IPS-NIHi7 (cell line): ENCODE measurements around the gene POU4F3.

Experiments used
- DNase-seq: peaks from one replicate; pipeline ENCODE4 v3.0.0; 2012; ENCODE audit warnings: mixed read lengths; ENCODE audit errors: extremely low spot score

Gene POU4F3

DNA sequence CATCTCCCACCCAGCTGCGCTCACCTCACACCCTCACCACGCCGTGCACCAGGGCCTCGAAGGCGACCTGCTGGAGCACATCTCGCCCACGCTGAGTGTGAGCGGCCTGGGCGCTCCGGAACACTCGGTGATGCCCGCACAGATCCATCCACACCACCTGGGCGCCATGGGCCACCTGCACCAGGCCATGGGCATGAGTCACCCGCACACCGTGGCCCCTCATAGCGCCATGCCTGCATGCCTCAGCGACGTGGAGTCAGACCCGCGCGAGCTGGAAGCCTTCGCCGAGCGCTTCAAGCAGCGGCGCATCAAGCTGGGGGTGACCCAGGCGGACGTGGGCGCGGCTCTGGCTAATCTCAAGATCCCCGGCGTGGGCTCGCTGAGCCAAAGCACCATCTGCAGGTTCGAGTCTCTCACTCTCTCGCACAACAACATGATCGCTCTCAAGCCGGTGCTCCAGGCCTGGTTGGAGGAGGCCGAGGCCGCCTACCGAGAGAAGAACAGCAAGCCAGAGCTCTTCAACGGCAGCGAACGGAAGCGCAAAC lies 1.1 kb downstream of the POU4F3 start:
- DNase-seq = no peak

DNA sequence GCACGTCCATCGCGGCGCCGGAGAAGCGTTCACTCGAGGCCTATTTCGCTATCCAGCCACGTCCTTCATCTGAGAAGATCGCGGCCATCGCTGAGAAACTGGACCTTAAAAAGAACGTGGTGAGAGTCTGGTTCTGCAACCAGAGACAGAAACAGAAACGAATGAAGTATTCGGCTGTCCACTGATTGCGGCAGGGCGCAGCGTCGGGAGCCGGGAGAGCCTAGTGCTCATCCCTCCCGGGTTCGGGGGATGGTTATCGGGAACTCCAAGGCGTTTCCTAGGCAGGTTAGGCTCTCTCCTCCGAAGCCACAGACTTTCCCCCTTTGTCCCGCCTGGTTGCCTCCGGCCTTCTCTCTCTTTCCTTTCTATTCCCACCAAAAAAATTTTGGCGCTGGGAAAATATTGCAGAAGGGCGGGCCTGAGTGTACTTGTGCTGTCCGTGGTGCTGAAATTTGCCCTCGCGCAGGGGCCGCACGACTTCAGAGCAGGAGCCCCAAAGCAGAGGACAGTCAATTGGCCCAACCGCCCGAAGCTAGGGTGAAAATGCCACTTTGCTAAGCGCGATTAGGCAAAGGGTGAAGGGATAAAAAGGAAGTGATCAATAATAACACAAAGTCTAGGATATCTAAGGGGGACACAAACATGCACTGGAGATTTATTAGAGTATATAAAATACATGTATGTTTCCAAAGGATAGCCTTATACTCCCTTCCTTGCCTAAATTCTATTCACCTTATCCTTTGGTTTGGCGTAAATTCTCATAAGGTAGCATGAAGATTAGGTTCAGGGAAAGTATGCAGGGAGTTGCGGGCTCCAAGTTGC lies 1.8 kb downstream of the POU4F3 start:
- peak; percentile 73 for DNase-seq

DNA sequence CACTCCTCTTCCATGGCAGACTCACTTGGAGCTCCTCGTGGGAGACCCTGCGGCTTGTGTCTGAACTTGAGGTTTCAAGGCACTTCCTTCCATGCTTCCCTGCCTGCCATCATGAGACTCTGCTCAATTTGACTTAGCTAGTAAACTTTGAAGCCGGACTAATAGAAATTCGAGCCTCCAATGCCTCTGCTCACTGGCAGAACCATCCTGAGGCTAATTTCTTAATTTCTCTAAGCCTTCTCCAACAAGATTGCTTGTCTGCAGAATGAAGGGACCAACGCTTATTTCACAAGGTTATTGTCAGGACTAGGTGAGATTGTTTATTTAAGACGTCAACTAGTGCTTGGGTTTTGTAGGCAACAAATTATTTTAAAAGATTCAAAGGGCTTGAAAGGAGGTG lies 3.2 kb downstream of the POU4F3 start:
- DNase-seq = no peak

DNA sequence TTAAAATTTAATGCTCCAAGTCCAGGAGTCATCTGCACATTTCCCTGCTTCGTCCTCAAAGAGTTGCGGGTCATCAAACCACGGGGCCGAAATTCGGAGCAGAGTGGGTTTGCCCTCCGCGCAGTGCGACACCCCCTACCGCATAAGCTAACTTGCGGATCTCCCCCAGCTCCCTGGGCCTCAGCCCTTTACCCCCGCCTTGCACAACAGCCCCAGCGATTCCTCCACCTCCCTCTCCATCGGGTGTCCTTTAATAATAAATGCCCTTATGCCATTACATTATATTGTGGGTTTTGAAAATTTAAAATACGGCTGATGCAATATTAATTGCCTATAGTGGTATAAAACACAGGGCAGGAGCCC lies 3.9 kb downstream of the POU4F3 start:
- no peak for DNase-seq

DNA sequence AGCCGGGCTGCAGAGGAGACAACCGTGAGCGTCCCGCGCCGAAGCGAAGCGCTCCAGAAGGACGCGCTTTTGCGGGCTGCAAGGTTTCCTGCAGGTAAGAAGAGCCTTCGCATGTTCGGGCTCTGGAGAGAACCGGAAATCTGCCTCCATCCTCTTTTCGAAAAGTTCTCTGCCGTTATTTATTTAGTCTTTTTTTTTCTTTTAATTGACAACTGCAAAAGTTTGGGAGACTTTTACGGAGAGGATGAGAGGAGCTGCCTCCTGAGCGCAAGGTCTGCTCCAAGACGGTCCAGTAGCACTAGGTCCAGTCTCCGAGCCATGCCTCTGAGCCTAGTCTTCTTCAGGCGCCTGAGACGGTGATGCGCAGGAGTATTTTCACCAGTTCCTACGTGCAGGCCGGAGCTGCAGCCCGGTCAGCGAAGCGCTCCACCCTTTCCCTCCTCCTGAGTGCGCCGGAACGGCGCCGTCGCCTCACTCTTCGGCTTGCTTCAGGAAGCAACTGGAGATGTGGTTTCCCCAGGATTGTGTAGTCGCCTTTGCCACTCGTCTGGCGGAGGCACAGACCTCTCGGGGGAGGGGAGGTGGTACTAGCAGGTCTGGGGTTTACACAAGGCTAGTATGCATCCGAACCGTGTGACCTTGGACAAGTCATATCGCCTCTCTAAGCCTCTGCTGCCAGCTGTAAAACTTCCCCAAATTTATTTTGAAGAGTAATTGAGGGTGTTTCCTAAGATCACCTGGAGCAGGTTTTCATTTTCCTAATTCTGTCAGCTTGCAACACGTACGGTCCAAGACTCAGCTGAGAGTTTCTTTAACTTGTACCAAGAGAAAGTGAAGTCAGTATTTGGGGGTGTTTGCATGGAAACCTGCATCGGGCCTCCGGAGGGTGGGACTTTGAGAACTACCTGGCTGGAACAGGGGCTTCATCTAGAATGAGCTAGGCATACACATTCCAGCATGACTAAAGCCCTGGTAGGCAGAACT lies 4.5 kb downstream of the POU4F3 start:
- no peak for DNase-seq

DNA sequence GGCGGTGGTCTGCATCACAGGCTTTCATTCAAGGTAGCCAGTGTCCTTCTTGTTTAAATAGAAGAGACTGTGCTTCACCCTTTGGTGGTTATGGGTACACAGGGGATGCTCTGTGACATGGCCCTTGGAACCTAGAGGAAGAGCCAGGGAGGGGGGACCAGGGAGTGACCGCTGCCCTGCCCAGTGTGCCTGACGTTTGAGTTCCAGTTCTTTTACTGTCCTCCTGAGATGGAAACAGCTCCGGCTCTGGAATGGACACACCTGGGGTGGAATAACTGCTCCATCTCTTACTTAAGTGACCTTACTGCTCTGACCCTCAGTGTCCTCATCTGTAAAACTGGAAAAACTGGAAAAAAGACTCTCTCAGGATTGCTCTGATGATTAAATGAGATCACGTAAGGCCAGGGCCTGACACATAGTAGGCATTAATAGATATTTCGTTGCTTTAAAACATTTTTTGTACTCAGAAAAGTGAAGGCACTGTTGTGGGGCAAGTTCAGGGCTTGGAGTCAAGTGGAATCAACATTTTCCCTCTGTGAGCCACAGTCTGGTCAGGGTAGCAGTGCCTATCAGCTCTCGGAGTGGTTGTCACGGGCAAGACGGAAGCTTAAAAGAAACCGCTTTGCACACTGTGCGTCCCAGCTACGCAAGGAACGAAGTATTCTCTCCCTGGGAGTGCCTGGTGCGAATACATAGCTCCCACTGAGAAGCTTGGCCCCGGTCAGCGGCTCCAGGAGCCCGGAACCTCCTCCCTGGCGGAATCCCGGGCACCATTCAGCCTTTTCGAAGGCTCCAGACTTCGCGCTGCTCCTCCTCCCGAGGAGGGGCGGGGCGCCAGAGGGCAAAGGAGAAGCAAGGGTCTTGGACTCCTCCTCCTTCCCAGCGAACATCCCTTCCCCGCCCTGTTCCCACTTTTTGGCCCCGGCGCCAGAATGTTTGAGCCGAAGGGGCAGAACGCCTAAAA lies 5.8 kb downstream of the POU4F3 start:
- DNase-seq = peak; percentile 90

DNA sequence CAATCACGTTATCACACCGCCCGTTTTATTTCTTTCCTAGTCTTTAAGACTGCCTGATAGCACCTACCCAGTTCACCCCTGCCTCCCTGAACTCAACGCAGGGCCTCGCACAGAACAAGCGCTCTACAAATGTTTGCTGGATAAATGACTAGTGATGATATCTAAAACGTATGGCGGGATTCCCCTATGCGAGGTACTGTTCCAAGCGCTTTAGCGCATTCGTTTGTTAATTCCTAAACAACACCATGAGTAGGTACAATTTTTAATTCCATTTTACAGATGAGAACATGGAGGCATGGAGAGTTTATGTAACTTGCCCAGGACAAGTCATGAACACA lies 6.6 kb downstream of the POU4F3 start:
- DNase-seq = no peak

DNA sequence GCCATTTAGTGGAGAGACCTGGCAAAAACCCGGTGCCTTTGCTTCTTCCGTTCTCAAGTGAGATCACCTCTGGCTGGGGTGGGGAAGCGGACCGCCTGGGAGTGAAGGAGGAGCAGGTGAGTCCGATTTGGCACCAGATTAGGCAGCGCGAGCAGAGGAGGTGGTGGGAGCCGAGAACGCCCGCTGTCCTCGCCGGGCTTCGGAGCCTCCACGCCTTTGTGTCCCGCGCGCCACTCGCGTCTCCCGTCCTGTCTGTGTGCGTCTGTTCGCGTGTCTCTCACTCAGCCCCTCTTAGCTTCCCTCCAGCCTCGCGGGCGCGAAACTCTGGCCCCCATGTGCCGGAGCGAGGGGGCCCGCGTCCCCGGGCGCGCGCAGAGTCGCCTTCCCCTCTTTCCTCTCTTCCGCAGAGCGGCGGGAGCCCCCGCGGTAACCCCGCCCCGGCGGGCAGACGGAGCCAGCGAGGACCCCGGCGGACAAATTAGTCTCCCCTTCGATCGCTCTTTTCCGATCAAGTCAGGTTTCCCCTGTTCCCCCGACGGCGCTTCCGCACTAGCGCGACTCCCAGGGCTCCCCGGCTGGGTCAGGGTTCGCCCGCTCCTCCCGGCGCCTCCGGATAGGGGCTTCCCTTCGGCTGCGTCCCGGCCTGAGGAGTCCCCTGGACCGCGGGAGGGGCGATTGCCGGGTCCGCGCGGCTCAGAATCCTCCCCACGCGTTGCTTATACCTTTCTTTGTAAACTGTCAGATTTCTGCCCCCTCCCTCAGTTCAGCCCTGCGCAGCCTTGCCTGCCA lies 7.1 kb downstream of the POU4F3 start:
- DNase-seq = peak; percentile 48

DNA sequence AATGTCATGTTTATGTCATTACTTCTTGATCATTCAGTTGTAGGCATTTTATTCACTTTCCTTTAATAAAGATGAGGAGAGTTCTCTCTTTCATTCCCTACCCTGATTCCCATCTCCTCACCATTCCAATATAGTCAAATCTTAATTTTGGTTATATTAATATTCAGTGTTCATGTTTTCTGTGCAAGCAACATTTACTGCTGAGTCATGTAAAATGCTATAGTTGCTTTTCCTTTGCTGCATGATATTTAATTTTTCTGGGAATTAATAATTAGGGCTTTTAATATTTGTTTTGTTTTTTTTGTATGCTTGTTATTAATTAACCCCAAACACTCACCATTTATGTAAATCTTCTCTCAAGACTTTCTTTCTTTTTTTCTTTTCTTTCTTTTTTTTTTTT lies 18.5 kb downstream of the POU4F3 start:
- no peak for DNase-seq

DNA sequence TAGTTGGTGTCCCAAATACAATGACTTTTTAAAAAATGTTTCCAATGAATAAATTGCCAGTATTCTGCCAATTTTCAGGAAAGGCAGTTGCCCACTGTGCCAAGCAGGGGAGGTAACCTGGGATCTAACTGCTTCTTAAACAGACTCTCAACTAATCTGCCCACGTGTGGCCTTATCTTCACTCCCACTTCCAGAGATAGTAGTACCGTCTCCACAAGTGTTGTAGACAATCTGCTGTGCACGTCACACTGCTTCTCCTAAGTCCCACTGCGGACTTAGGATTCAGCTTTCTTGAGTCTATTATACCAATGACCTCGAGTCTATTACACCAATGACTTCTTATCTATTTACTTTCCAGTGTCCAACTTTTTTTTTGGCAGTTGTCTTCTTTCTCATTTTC lies 21.2 kb downstream of the POU4F3 start:
- DNase-seq = no peak

DNA sequence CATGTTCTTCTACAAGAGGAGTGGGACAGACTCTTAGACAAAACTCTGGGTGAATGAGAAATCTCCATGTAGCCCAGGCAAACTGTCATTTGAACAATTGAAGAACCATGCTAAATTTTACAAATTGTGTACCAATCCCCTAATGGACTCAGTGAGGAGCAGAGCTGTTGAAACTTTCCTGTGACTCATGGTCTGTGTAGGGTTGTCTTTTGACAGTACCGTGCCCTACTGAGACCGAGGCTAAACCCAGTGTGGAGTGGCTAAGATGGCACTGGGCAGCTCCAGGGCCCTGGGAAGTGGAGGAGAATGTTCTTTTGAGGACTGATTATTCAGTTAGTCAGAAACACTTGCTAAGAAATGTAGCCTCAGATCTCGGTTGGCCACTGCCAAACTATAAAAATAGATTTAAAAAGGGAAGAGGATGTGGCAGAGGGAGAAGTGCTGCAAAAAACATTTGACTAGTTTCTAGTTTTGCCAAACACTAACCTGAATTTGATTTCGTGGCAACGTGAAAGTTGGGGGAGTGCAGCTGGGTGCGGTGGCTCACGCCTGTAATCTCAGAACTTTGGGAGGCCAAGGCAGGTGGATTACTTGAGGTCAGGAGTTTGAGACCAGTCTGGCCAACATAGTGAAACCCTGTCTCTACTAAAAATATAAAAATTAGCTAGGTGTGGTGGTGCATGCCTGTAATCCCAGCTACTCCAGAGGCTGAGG lies 24.7 kb downstream of the POU4F3 start:
- DNase-seq = no peak

DNA sequence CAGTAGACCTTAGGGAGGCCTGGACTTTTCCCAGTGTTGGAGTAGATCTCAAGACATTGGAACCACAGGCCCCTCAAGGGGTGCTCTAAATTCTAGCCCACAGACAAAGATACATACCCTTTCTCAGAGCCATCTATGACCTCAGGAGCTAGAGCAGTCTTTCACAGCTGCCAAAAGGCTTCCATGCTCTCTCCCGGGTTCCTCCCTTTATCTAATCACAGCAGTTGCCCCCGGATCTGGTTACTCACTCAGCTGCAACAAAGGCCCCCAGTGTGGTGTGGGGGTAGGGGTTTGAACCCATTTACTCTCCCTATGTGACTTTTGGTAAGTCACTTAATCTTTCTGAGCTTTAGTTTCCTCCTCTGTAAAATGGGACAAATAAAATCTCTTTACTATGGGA lies 27.0 kb downstream of the POU4F3 start:
- DNase-seq = peak; percentile 51

DNA sequence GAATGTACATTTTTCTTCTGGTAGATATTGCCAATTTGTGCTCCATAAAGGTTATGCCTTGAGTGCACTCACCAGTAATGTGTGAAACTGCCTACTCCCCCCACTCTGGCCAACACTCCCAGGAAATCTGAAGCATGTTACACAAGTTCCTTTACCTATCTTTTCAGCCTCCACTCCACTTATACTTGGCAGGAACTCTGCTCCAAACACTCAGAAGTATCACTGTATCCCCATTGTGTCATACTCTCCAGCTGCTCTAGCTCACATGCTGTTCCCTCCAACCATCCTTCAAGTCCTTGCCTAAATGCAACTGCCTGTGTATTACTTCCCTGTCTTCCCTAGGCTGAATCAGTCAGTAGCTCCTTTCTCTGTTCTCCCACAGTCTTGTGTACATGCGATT lies 28.3 kb downstream of the POU4F3 start:
- DNase-seq = no peak

DNA sequence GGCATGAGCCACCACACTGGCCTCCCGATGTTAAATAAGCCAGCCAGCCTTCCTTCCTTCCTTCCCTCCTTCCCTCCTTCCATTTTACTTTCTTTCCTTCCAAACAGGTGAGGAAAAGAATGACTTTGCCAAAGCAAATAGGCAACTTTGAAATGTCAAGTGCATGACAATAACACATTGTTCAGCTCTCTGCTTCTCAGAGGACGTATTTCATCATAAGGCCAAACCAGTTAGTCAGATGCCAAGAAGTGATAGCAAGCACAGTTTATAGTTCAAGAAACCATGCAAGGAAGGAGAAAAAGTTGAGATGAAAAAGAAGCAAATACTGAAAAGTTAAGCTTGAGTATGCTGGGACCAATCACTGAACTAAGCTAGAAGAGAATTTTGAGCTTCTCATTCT lies 29.5 kb downstream of the POU4F3 start:
- no peak for DNase-seq

DNA sequence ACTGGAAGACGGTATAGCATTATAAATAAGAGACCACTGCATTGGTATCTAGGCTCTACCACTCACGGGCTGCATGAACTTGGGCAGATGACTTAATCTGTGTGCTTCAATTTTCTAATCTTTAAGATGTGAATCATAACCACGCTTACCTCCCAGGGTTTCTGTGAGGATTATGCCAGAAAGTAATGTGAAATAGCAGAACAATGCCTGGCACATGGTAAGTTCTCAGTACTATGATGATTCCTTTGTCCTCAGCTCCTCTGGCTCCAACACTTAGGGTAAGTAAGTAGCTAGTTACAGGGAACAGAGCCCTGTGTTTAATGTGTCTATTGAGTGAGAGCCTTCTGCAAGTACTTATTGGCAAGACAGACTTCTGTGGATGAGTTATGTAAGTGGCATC lies 31.1 kb downstream of the POU4F3 start:
- DNase-seq = no peak

DNA sequence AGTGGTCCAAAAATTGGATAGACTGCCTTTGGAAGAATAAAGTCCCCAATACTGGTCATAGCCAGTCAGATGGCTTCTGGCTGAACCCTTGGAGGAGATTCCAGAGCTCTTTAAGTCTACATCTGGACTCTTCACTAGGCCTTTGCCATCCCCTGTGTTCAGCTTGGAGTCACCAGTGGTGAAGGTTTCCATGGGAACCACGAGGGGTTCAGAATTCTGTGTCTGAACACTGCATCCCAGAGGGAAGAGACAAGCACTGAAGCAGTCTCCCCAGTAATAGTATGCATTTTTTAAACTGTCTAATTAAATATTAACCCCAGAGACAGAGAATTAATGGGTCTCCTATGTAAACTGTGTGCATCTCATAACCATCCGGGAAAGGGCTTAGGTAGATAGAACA lies 38.2 kb downstream of the POU4F3 start:
- DNase-seq = no peak

DNA sequence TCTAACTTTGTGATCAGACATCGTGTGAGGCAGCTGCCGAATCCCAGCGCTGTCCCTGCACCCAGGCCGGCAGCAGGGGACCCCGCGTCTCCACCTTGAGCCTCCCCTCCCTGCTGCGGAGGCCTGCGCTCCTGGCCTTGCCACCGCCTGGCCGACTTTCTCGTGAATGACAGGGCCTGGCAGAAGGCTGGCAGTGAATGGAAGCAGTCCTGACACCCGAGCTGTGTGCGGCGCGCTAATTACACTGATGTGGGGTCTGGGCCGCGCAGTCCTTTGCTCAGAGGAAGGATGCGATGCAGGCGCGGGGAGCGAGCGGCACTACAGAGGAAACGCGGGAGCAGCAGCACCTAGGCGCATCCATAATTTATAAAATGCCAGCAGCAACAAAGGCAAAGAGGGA lies 40.3 kb downstream of the POU4F3 start:
- DNase-seq = no peak

DNA sequence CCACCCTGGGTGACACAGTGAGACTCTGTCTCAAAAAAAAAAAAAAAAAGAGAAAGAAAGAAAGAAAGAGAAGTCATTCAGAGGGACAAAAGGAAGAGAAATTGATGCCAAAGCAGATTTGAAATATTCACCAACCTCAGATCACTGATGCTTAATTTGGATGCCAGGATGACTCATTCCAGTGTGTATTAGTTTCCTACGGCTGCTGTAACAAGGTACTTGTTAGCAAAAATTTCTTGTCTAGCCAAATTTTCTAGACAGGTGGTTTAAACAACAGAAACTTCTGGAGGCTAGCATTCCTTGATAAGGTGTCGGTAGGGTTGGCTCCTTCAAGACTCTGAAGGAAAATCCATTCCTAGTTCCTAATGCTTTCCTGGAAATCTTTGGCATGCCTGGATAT lies 42.1 kb downstream of the POU4F3 start:
- DNase-seq = no peak

DNA sequence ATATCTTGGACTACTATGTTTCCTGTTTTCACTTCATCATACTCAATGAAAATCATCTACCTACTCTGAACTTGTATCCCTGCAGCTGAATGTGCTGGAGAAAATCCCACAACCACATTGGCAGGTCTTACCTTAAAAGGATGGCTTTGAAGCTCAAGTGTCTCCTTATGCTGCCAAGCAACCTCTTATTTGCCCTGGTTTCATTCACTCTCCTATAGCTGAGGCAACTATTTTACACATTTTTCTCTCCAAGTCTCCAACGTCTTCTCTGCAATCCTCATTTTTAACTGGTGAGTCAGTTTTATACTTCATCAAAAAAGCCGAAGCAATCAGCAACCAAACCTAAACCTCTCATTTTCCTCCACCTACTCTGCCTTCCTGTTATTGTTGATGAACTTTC lies 49.7 kb downstream of the POU4F3 start:
- no peak for DNase-seq

DNA sequence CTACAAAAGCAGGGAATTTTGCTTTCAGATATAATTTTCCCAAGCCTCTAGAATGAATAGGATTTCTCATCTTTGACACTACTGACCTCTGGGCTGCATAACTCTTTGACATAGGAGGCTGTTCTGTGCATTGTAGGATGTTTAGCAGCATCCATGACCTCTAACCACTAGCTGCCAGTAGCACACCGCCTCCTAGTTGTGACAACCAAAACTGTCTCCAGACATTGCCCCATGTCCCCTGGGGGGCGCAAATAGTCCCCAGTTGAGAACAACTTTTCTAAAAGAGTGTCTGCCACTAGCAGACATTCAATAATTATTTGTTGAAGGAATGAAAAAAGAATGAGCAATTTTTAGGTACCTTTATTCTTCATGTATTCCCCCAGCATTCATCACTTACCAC lies 51.8 kb downstream of the POU4F3 start:
- peak; percentile 52 for DNase-seq
